Stimulated activated CD8-positive, alpha-beta memory T cell treated with anti-CD3 and anti-CD28 coated beads, Interleukin-7, amount 100 ng/mL, for 1 hour (primary cell): ENCODE results near the gene FGL2.
"Not testable (repeated sequence)": the region's sequence is repeated elsewhere in the genome, so short reads cannot be mapped to it uniquely, and the experiment has no call there.

ENCODE experiments used
- DNase-seq, 2 donors: peaks; one replicate each; pipeline ENCODE4 v3.0.0-alpha.2; 2020; ENCODE audit warnings: low read depth in 2 of 2

Gene FGL2, protein sequence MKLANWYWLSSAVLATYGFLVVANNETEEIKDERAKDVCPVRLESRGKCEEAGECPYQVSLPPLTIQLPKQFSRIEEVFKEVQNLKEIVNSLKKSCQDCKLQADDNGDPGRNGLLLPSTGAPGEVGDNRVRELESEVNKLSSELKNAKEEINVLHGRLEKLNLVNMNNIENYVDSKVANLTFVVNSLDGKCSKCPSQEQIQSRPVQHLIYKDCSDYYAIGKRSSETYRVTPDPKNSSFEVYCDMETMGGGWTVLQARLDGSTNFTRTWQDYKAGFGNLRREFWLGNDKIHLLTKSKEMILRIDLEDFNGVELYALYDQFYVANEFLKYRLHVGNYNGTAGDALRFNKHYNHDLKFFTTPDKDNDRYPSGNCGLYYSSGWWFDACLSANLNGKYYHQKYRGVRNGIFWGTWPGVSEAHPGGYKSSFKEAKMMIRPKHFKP

DNA sequence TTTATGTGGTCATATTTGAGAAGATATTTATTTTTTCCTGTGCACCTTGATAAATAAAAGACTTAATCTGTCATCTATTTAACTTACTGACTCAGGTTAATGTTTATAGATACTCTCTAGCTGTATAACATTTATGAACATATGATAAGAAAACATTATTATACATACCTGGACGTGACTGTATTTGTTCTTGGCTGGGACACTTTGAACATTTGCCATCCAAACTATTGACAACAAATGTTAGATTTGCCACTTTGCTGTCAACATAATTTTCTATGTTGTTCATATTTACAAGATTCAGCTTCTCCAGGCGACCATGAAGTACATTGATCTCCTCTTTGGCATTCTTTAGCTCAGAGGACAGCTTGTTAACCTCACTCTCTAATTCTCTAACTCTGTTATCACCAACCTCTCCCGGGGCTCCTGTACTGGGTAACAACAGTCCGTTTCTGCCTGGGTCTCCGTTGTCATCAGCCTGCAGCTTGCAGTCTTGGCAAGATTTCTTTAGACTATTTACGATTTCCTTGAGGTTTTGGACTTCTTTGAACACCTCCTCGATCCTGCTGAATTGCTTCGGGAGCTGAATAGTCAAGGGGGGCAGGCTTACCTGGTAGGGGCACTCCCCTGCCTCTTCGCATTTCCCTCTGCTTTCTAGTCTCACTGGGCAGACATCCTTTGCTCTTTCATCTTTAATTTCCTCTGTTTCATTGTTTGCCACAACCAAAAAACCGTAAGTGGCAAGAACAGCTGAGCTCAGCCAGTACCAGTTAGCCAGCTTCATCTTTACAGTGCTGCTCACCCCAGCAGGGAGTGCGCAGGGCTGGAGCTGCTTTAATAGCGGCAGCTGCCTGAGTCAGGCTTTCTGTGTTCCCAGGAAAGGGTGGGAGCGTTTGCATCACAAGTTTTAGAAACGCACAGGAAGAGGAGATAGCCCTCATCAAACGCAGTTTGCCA is at the start of gene FGL2:
Gene FGL2 (minus strand): TSS at position 807 of the 954 bp plus-strand sequence. CDS start 26 bp downstream, at position 781.
- DNase-seq: peak in 1 of 2 donors; percentile 2

DNA sequence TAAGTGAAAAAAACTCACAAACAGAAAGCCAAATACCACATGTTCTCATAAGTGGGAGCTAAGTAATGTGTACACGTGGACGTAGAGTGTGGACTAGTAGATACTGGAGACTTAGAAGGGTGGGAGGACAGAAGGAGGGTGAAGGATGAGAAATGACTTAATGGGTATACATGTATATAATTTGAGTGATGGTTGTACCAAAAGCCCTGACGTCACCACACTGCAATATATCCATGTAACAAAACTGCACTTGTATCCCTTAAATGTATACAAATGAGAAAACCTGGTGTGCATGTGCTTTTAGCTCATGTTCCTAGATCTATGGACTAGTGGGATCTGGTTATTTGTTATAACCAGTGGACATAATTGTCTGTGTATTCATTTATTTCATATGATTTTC is 48.5 kb upstream of the FGL2 start:
- no peak for DNase-seq

DNA sequence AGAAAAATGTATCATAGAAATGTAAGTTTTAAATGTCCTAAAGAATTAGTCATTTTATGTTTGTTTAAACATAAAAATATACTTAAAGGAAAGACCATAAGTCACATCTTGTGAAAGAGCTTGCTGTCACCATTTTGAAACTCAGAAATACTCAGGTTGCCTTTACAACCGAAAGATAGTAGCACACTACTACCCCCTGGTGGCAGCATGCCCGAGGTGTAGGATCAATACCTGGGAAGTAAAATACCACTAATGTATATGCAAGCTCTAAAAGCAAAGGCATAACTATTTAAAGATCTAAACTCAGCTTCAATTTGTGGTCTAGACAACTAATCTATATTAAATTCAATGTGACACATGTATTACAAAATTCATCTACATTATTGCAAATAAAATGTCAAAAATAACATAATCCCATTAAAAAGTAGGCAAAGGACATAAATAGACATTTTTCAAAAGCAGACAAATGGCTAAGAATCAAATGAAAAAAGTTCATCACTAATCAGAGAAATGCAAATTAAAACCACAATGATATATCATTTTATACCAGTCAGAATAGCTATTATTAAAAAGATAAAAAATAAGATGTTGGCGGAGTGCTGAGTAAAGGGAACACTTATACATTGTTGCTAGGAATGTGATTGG is 47.7 kb upstream of the FGL2 start:
- DNase-seq: peak; percentile 68 to 81

DNA sequence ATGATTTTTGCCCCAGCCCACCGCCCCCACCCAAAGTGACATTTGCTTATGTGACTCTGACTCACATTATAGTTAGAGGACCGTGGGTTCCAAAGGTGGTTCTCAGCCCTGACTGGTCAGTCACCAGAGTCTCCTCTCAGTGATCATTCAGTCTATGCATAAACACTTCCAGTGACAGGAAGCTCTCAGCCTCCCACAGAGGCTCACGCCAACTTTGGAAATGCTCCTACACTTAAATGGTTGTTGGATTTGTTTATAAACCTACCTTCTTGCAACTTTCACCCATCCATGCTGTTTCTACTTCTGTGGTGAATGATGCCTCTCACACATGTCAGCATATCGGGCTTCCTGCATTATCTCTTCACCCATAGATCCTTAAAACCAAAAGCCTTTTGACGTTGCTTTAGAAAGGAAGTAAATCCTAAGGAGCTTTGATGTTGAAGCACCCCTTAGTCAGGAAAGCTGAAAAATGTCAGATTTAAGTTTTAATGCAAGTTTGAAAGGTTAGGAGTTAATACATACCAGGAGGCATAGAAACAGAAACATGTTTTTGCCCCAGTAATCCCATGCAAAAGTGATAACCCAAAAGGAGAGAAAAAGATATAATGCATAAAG is 46.5 kb upstream of the FGL2 start:
- no peak for DNase-seq

DNA sequence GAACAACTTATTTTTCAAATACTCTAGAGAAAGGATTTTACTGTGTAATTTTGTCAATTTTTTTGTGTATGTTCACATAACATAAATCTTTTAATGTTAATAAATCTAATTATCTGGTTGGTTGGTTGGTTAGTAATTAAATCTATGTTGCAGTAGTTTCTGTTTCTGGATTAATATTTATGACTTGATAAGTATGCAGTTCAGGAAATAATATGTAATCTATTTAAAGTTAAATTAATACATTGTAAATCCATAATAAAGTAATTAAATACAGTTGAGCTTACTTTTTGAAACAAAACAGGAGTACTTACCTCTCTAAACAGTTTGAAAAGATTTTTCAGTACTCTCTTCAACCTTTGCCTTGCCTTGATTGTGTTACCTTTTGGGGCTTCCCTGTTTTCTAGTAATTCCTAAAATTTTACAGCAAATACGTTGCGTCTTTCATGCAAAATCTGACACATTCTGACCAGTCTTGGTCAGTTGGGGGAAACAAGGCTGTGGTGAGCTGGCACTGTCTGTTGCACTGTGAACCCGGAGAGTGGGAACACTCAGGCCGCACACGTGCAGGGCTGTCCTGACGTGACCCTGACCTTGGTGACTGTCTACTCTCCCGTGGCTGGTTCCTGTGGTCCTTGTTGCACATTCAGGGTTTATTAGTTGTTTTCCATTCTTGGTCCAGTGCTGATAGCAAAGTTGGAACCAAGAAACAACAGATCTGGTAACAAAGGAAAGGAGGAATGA is 45.6 kb upstream of the FGL2 start:
- no peak for DNase-seq

DNA sequence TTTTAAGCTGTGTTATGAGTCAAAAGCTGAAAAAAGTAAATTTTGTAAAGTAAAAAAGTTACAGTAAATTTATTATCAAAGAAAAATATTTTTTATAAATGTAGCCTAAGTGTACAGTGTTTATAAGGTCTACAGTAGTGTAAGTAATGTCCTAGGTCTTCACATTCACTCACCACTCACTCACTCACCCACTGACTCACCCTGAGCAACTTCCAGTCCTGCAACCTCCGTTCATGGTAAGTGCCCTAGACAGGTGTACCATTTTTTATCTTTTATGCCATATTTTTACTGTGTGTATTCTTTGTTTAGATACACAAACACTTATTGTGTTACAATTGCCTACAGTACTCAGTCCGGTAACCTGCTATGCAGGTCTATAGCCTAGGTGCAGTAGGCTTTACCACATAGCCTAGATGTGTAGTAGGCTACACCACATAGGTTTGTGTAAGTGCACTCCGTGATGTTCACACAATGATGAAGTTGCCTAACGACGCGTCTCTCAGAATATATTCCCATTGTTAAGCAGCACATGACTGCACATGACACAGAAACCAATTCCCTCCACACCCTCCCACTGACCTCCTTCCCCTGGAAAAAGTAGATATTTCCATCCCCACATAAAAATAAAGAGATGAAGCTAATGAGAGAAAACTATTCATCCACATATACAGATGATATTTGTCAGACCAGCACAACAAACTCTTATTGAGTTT is 44.8 kb upstream of the FGL2 start:
- no peak for DNase-seq

DNA sequence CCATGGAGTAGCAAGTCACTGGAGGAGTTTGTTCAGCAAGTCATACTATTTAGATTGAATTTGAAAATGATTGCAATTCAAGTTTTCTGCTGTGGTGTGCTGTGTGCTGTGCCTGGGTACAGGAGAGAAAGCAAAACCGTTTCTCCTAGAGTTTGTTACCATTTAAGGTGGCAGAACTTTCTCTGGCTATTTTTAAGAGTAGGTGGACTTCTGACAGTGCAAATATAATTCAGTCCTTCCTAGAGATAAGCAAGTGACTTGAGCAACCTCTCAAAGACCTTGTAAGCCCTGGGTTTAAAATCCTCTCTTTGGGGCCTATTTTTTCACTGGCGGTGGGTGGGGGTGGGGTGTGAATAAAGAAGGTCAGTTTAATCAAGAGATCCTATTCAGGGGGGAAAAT is 42.9 kb upstream of the FGL2 start:
- no peak for DNase-seq

DNA sequence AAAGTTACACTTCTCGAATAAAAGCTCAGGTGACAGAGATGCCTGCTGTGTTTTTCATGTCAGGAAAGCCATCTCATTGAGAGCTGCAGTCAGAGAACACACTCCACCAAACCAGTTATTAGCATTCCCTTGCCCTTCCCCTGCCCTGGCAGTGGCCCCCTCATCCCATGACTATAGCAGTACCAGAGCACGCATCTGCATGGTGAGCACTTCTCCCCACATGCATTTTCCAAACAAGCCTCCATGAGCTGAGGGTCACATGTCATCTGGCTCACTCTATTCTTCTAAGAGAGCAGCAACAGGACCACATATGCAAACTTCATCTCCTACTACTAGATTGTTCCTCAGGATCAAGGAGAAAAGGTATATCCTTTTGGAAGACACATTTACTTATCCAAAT is 42.4 kb upstream of the FGL2 start:
- no peak for DNase-seq

DNA sequence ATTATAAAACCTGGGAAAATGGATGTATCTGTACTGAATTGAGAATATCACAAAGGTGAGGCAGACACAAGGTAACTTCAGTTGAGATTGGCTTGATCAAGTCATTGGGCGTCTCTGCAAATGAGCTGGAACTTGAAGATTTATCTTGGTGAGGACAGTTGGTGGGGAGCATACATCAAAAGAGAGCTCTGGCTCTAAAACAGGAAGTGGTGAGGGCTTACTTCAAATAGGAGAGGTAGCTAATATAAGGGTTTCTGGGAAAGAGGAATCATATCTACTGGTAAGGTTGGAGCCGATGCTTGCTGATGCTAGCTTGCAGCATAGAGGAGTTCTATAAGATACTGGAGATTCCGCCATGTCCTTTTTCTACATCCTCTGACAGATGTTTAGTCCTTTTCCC is 39.9 kb upstream of the FGL2 start:
- DNase-seq: no peak

DNA sequence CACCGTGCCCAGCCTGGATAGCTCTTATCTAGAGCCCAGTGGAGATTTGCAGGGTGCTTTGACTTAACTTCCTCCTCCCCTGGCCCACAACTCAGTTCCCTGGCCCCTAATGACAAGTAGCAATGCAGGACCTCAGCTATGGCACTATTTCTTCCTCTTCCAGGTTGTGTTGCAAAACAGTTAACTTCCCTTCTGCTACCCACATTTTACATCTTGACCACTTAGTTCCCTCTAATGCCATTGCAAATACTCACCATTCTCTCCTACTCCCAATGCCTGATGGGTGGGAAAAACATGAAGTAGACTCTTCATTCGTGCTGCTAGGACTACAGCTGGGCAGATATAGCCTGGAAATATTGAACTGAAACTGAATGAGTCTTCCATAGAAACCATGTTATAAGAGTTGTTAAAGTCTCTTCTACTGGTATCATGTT is 39.1 kb upstream of the FGL2 start:
- DNase-seq: no peak

DNA sequence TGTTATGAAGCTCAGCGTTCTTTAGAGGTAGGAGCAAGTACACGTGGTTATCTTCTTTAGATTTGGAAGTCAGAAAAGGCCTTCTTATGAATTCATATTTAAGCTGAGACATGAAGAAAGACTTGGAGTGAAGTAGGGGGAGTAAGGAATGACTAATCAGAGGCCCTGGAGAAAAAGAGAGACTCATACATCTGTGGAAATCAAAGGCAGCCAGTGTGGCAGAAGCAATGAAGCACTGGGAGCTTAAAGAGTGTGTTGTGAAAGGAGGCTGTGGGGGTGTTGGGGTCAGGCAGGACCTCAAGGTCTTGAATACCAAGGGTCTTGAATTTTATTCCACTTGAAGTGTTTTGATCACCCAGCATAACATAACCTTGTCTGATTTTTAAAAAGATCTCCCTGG is 35.7 kb upstream of the FGL2 start:
- DNase-seq: no peak

DNA sequence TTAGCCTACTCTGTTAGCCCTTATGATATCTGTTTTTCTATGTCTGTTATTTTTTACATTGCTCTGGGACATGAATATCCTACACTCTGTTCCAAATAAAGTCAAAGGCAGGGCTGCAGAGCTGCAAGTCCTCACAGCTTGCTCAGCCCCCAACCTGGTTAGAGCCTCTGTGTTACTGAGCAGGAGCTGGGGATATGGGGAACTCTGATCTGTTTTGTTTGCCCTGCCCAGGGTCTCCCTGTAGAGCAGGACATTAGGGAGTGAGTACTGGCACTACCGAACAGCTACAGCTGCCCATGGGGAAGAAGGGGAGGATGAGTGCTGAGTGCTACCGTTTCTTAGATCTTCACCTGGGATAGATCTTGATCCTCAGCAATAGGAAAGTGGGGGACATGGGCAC is 32.8 kb upstream of the FGL2 start:
- DNase-seq: no peak

DNA sequence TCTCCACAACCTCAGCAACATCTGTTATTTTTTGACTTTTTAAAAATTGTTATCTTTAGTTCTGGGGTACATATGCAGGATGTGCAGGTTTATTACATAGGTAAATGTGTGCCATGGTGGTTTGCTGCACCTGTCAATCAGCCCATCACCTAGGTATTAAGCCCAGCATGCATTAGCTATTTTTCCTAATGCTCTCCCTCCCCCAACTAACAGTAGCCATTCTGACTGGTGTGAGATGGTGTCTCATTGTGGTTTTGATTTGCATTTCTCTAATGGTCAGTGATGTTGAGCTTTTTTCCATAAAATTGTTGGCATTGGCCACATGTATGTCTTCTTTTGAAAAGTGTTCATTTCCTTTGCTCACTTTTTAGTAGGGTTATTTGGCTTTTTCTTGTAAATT is 29.2 kb upstream of the FGL2 start:
- DNase-seq: not testable (repeated sequence)

DNA sequence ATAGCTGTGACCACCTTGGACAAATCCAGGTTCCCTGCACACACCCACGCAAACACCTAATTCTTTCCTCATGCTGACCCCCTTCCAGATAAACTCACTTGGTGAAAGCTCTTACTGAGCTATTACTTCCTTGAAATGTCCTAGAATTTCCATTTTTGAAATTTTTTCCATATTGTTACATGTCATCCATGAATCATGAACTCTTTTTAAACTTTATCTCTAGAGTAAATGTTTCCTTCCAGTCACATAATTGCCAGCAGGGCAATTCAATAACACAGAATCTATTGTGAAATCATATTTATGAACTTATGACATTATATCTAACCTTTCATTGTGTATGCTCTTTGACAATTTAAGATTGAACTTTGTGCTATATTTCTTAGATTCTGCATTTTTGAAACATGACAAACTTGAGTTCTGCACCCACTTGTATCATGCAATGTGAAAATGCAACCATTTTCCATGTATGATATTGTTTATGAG is 26.8 kb upstream of the FGL2 start:
- DNase-seq: no peak

DNA sequence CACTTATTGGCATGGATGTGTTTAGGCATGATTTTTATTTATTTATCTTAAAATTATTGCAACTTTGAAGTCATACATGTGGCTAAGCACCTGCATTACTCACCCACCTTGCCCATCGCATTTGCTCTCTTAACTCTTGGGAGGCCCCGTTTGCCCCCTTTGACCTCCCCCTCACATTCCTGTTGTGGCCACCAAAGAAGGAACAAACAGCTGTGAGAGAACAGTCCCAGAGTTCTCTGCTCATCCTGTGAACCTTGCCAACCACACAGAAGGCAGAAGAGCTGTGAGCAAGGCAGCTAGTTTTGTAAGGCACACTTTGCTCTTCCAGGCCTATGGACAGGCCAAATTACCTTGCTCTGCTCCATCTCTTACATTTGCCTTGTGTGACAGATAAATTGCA is 23.6 kb upstream of the FGL2 start:
- no peak for DNase-seq

DNA sequence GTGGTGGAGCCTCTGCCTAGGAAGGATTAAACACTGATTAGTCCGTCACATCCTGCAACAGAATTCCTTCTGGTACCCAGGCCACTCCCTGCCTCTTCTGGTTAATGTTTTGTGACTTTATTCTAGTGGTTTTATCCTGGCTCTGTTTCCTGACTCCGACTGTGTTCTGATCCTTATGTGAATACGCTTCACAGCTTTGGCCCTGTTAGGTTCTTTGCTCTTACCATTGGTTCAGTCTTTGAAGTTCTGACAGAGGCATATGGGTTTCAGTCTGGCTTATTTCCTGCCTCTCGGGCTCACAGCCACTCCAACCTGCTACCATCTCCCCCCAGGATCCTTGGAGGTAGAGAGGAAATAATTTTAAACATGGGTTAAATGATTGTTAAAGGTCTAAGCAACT is 23.2 kb upstream of the FGL2 start:
- DNase-seq: no peak

DNA sequence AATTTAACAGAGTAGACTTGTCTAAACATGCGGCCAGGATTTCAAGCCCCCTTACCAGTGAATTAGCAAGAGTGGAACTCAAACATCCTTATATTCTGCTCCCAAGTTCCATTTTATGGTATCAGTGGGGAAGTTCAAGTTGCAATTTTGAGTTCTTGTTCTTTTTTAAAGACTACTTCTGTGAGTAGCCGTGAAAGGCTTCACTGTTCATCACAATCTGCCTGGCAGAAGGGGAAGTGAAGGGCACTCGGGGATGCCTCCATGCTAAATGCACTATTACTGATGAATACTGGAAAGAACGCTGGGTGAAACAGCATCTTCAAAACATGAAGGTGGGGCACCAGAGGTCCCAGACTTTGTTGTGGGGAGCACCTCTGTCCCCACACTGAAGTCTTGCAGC is 22.4 kb upstream of the FGL2 start:
- no peak for DNase-seq

DNA sequence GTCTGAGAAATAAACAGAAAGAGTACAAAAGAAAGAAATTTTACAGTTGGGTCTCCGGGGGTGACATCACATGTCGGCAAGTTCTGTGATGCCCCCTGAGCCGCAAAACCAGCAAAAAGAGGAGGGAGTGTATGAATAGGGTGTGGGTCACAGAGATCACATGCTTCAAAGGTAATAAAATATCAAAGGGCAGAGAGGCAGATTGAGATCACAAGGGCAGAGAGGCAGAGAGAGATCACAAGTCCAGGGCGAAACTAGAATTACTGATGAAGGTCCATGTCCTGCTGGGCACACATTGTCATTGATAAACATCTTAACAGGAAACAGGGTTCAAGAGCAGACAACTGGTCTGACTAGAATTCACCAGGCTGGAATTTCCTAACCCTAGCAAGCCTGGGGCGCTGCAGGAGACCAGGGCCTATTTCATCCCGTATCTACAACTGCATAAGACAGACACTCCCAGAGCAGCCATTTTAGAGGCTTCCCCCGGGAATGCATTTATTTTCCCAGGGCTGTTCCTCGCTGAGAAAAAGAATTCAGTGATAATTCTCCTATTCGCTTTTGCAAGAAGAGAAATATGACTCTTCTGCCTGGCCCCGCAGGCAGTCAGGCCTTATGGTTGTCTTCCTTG is 20.2 kb upstream of the FGL2 start:
- DNase-seq: not testable (repeated sequence)

DNA sequence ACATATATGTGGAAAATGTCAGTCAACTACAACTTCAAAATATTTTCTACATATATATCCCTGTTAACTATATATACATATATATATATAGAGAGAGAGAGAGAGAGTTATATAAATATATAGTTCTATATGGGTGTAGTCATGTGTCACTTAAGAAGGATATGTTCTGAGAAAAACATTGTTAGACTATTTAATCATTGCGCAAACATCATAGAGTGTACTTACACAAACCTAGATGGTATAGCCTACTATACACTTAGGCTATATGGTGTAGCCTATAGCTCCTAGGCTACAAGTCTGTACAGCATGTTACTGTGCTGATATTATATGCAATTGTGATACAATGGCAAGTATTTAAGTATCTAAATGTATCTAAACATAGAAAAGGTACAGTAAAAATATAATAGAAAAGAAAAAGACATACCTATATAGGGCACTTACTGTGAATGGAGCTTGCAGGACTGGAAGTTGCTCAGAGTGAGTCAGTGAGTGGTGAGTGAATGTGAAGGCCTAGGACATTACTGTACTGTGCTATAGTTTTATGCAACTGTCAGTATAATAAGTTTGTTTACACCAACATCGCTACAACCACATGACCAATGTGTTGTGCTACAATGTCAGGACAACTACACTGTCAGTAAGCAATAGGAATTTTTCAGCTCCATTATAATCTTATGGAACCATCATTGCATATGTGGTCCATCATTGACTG is 18.0 kb upstream of the FGL2 start:
- no peak for DNase-seq
